ENCODE results near the gene IL17F.

IL17F gene

GRCh38 chr6:52244400-52244799 is at the start of gene IL17F:
IL17F (minus strand) TSS chr6:52244500; CDS start chr6:52244429, 71 bp downstream.
- no peaks in the 10 kb centered on the region for H3K27me3 ChIP-seq (ENCODE audit: insufficient read depth, insufficient read length)
- DNase-seq (ENCODE audit: low read depth, low spot score): no peak
- H3K9ac ChIP-seq (ENCODE audit: insufficient read length, low read depth): no peak within 1 kb of the TSS
- H3K9me3 ChIP-seq (ENCODE audit: insufficient read depth, low read length): no peaks in the 10 kb centered on the region
- TF ChIP-seq SUZ12 (IDR thresholded peaks at IDR 0.05; ENCODE audit: extremely low read depth, insufficient read depth, insufficient read length) (no peak), YY1 (IDR thresholded peaks at IDR 0.05; ENCODE audit: insufficient read depth, insufficient read length) (no peak), ZNF274 (IDR thresholded peaks at IDR 0.05; ENCODE audit: low read depth, low read length) (no peak)
- no peaks in the 10 kb centered on the region for H3K36me3 ChIP-seq (ENCODE audit: insufficient read depth, insufficient read length, low read length)
- no peaks in the 10 kb centered on the region for H3K4me1 ChIP-seq (ENCODE audit: insufficient read depth, insufficient read length)
- H3K4me3 ChIP-seq (ENCODE audit: insufficient read length, low read depth): no peak within 1 kb of the TSS

GRCh38 chr6:52293067-52293466 is 48.8 kb upstream of the IL17F start:
- no peak overlapping the region for H3K4me3 ChIP-seq (ENCODE audit: insufficient read length, low read depth)
- DNase-seq (ENCODE audit: low read depth, low spot score): no peak
- no peak overlapping the region for H3K9ac ChIP-seq (ENCODE audit: insufficient read length, low read depth)
- no peaks in the 10 kb centered on the region for H3K27me3 ChIP-seq (ENCODE audit: insufficient read depth, insufficient read length)
- H3K36me3 ChIP-seq (ENCODE audit: insufficient read depth, insufficient read length, low read length): no peaks in the 10 kb centered on the region
- peaks cover 11% of the 10 kb centered on the region for H3K9me3 ChIP-seq (ENCODE audit: insufficient read depth, low read length)
- H3K4me1 ChIP-seq (ENCODE audit: insufficient read depth, insufficient read length): no peaks in the 10 kb centered on the region
- no peak for TF ChIP-seq ZNF274 (IDR thresholded peaks at IDR 0.05; ENCODE audit: low read depth, low read length)
- TF ChIP-seq YY1 (IDR thresholded peaks at IDR 0.05; ENCODE audit: insufficient read depth, insufficient read length): no peak
- no peak for TF ChIP-seq SUZ12 (IDR thresholded peaks at IDR 0.05; ENCODE audit: extremely low read depth, insufficient read depth, insufficient read length)

- H3K4me3 ChIP-seq (ENCODE audit: insufficient read length, low read depth): no peak overlapping the region
These were observed 44.5 kb upstream of the IL17F start for GRCh38 chr6:52288841-52289240.

GRCh38 chr6:52288216-52288615 is 43.9 kb upstream of the IL17F start:
- Histone ChIP-seq H3K4me1 (ENCODE audit: insufficient read depth, insufficient read length) (no peaks in the 10 kb centered on the region), H3K9ac (ENCODE audit: insufficient read length, low read depth) (no peak overlapping the region), H3K9me3 (ENCODE audit: insufficient read depth, low read length) (no peaks in the 10 kb centered on the region), H3K36me3 (ENCODE audit: insufficient read depth, insufficient read length, low read length) (no peaks in the 10 kb centered on the region), H3K27me3 (ENCODE audit: insufficient read depth, insufficient read length) (no peaks in the 10 kb centered on the region), H3K4me3 (ENCODE audit: insufficient read length, low read depth) (no peak overlapping the region)
- TF ChIP-seq SUZ12 (IDR thresholded peaks at IDR 0.05; ENCODE audit: extremely low read depth, insufficient read depth, insufficient read length) (no peak), YY1 (IDR thresholded peaks at IDR 0.05; ENCODE audit: insufficient read depth, insufficient read length) (no peak), ZNF274 (IDR thresholded peaks at IDR 0.05; ENCODE audit: low read depth, low read length) (no peak)
- no peak for DNase-seq (ENCODE audit: low read depth, low spot score)

More at GRCh38 chr6:52288841-52289240, 44.5 kb upstream of the IL17F start:
- H3K9ac ChIP-seq (ENCODE audit: insufficient read length, low read depth): no peak overlapping the region
- no peaks in the 10 kb centered on the region for H3K4me1 ChIP-seq (ENCODE audit: insufficient read depth, insufficient read length)
- H3K27me3 ChIP-seq (ENCODE audit: insufficient read depth, insufficient read length): no peaks in the 10 kb centered on the region
- DNase-seq (ENCODE audit: low read depth, low spot score): no peak
- no peak for TF ChIP-seq ZNF274 (IDR thresholded peaks at IDR 0.05; ENCODE audit: low read depth, low read length)
- TF ChIP-seq YY1 (IDR thresholded peaks at IDR 0.05; ENCODE audit: insufficient read depth, insufficient read length): no peak
- TF ChIP-seq SUZ12 (IDR thresholded peaks at IDR 0.05; ENCODE audit: extremely low read depth, insufficient read depth, insufficient read length): no peak
- no peaks in the 10 kb centered on the region for H3K9me3 ChIP-seq (ENCODE audit: insufficient read depth, low read length)
- no peaks in the 10 kb centered on the region for H3K36me3 ChIP-seq (ENCODE audit: insufficient read depth, insufficient read length, low read length)

DNA sequence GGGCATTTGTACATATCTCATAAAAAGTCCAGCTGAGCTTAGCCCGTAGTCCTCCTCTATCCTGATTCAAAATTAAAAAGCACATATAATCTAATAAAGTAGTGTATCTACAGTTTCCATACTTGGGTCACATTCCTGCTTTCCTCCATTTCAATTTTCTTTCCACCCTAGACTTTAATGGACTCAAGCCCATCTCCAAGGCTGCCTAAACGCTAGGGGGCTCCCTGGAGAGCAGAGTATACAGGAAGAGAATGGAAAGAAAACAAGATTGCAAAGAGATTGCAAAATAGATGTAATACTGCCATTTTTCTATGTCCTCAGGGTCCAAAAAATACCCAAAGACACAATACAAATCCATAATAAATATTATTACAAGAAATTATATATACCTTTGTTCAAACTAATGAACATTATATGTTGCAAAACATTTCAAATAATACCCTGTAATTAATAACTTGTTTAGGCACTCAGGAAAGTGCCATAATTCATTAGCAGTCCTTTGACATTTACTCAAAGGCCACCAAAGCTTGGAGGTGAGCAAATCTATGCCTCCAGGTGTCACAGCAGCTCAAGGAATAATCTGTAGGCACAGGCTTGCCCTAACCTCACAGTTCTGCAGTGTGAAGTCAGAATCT is 42.6 kb upstream of the IL17F start:
- H3K4me3 ChIP-seq (ENCODE audit: insufficient read length, low read depth): no peak overlapping the region
- no peaks in the 10 kb centered on the region for H3K9me3 ChIP-seq (ENCODE audit: insufficient read depth, low read length)
- no peaks in the 10 kb centered on the region for H3K4me1 ChIP-seq (ENCODE audit: insufficient read depth, insufficient read length)
- TF ChIP-seq SUZ12 (IDR thresholded peaks at IDR 0.05; ENCODE audit: extremely low read depth, insufficient read depth, insufficient read length): no peak
- TF ChIP-seq ZNF274 (IDR thresholded peaks at IDR 0.05; ENCODE audit: low read depth, low read length): no peak
- no peak for TF ChIP-seq YY1 (IDR thresholded peaks at IDR 0.05; ENCODE audit: insufficient read depth, insufficient read length)
- no peak overlapping the region for H3K9ac ChIP-seq (ENCODE audit: insufficient read length, low read depth)
- H3K27me3 ChIP-seq (ENCODE audit: insufficient read depth, insufficient read length): no peaks in the 10 kb centered on the region
- H3K36me3 ChIP-seq (ENCODE audit: insufficient read depth, insufficient read length, low read length): peaks cover 8% of the 10 kb centered on the region
- peak; percentile 27 for DNase-seq (ENCODE audit: low read depth, low spot score)

DNA sequence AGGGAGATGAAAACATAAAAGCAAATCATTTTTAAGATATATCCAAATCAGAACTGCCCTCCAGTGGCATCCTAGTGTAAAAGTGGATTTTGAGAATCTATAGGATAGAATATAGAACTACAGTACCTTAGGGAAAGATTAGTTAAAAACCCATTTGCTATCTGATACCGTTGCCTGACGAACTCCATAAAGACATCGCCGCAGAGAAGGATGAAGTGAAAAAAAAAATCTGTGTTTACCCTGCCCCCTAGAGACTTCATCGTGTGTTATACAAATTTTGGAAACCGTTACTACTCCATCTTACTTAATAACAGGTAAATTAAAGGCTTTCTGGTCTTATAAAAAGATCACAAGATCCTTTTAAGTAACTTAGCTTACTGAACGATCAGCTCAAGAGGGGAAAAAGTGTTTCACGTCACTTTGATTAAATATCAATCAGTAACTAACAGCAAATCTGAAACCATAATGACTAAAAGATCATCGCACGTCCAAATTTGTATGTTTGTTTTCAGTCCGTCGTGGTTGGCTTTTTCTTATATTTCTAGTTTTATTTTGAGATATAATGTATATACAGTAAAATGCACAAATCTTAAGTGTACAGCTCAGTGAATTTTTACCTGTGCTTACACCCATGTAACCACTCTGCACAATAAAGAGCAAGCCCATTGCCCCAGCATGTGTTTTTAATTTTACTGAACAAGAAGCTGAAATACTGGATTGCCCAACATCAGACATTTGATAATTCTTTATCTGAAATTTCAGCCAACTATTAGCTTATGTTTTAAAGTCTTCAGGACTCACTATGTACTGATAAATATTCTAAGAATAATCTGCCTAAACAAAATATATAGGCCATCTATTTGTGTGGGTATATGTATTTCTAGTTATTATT is 41.1 kb upstream of the IL17F start:
- Histone ChIP-seq H3K9ac (ENCODE audit: insufficient read length, low read depth) (peak overlapping the region; percentile 76), H3K9me3 (ENCODE audit: insufficient read depth, low read length) (no peaks in the 10 kb centered on the region), H3K27me3 (ENCODE audit: insufficient read depth, insufficient read length) (no peaks in the 10 kb centered on the region), H3K4me1 (ENCODE audit: insufficient read depth, insufficient read length) (no peaks in the 10 kb centered on the region), H3K4me3 (ENCODE audit: insufficient read length, low read depth) (peak overlapping the region; percentile 42), H3K36me3 (ENCODE audit: insufficient read depth, insufficient read length, low read length) (peaks cover 23% of the 10 kb centered on the region)
- TF ChIP-seq SUZ12 (IDR thresholded peaks at IDR 0.05; ENCODE audit: extremely low read depth, insufficient read depth, insufficient read length): no peak
- TF ChIP-seq ZNF274 (IDR thresholded peaks at IDR 0.05; ENCODE audit: low read depth, low read length): no peak
- no peak for TF ChIP-seq YY1 (IDR thresholded peaks at IDR 0.05; ENCODE audit: insufficient read depth, insufficient read length)
- DNase-seq (ENCODE audit: low read depth, low spot score): no peak

Data from NT2/D1 (cell line).